ENCODE measurements around the gene OGFR.
A peak's percentile ranks its signal among the peaks of the same experiment; 100 is the strongest.

OGFR gene

DNA sequence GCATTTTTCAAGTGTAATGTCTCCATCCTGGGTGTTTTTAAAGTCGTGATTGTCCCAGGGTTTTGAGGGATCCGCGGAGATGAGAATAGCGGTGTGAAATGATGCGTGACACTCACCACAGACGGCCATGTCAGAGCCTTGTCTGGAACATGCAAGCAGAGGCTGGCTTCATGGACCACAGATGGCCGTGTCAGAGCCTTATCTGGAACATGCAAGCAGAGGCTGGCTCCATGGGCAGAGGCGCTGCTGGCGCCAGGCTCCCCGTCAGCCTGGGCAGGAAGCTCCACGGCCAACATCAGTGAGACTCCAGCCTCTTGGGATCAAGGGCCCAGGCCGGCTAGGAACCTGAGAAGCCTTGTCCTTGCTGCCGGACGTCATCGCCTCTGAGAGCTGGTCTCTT, 16.0 kb upstream of the OGFR start:
- peaks cover under 1% of the 10 kb centered on the region; the same call in 1 of the 2 replicates for H3K4me1 ChIP-seq (ENCODE audit: insufficient read depth, low read length)

DNA sequence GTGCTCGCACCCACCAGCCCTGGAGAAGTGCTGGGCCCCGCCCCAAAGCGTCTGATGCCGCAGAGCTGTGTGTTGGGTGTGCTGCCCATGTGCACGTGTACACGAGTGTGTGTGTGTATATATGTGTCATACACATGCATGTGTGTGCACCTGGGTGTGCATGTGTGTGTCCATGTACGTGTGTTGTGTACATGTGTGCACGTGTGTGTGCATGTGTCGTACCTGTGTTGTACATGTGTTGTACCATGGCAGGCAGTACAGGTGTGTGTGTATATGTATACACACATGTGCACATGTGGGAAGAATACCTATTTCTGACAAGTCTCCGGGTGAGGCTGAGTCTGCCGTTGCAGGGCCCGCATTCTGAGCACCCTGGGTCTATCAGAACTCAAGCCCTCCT, 14.6 kb upstream of the OGFR start:
- no peak overlapping the region for H3K27ac ChIP-seq (ENCODE audit: low read length)
- H3K9ac ChIP-seq (ENCODE audit: low read depth, low read length): no peak overlapping the region
- H3K36me3 ChIP-seq (ENCODE audit: insufficient read depth, low read depth, low read length): no peaks in the 10 kb centered on the region
- H3K9me3 ChIP-seq (ENCODE audit: insufficient read depth, low read depth, low read length): no peaks in the 10 kb centered on the region
- no peak overlapping the region for H3K4me3 ChIP-seq (ENCODE audit: low read length)
- H3K27me3 ChIP-seq (ENCODE audit: insufficient read depth, low read length): peaks cover 36% of the 10 kb centered on the region
- peaks cover 4% of the 10 kb centered on the region; the same call in 1 of the 2 replicates for H3K4me1 ChIP-seq (ENCODE audit: insufficient read depth, low read length)

More for the DNA sequence above, 16.0 kb upstream of the OGFR start:
- Histone ChIP-seq H3K27me3 (ENCODE audit: insufficient read depth, low read length) (peaks cover 24% of the 10 kb centered on the region), H3K4me3 (ENCODE audit: low read length) (no peak overlapping the region), H3K36me3 (ENCODE audit: insufficient read depth, low read depth, low read length) (no peaks in the 10 kb centered on the region), H3K9me3 (ENCODE audit: insufficient read depth, low read depth, low read length) (no peaks in the 10 kb centered on the region), H3K9ac (ENCODE audit: low read depth, low read length) (no peak overlapping the region), H3K27ac (ENCODE audit: low read length) (no peak overlapping the region)

DNA sequence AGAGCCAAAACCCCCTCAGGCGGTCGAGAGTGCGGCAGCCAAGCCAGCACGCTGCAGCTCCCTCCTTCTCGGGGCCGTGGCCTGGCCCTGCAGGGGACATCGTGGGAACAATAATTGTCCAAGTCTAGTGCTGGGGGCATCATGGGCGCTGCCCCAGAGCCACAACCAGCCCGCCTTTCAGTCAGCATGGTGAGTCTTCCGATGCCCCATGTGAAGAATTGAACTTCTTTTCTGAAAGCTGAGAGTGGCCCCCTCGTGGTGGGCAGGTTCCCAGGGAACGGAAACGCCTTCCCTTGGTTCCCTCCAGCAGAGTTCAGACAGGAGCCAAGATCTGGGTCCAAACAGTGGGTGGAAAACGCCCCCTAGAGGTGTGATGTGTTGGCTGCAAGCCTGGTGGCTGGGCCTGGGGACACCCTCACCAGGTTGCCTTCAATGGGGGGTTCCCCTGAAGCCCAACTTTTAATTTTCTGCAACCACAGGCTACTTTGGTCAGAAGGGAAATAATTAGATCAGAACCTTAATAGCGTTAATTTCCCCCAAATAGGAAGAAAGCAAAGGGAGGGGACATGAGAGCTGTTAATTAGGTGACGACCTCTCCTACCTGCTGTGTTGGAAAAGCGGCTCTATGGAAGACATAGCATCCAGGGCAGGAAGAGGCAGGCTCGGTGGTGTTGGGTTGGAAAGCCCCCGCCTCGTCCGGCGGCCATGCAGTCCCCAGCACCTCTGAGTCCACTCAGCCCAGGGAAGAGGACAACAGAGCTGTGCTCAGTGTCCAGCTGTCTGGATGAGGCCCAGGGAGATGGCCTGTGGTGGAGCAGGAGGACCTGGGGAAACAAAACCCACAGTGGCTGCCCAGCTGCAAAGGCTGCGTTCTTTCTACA, 13.1 kb upstream of the OGFR start:
- H3K9me3 ChIP-seq (ENCODE audit: insufficient read depth, low read depth, low read length): no peaks in the 10 kb centered on the region
- peak overlapping the region; percentile 60; the same call in 1 of the 2 replicates for H3K4me3 ChIP-seq (ENCODE audit: low read length)

DNA sequence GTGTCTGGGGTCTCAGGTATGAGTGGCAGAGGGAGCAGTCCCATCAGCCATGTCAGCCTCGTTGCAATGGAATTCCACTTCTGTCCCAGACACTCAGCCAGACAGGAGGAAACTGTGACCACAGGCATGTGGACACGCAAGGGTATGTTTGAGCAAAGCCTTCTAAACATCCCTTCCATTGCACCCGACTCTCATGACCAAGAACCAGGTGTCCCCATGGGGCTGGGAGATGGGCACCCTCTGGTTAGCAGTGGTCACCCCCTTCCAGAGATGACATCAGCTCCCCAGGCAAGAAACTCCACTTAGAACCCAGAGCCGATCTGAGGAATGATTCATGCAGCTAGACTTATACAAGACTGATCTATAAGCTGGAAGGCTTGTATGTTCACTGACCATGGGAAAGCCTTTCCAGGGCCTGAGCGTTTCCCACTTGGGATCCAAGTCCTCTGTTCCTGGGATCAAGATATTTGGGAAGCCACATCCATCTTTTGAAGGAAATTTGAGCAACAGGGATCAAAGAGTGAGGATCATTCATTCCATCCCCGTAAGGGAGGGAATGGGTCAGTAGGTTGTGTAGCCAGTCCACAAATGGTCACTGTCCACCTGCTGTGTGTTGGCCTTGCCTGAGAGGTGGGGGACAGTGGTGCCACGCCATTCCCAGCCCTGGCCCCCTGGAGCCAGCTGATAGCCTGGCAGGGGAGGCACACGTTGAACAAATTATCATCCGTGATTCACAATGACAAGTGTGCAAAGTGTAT, 12.3 kb upstream of the OGFR start:
- Histone ChIP-seq H3K36me3 (ENCODE audit: insufficient read depth, low read depth, low read length) (no peaks in the 10 kb centered on the region), H3K27ac (ENCODE audit: low read length) (no peak overlapping the region), H3K4me3 (ENCODE audit: low read length) (no peak overlapping the region), H3K9ac (ENCODE audit: low read depth, low read length) (no peak overlapping the region), H3K4me1 (ENCODE audit: insufficient read depth, low read length) (peaks cover 4% of the 10 kb centered on the region; the same call in 1 of the 2 replicates), H3K9me3 (ENCODE audit: insufficient read depth, low read depth, low read length) (no peaks in the 10 kb centered on the region), H3K27me3 (ENCODE audit: insufficient read depth, low read length) (peaks cover 47% of the 10 kb centered on the region)

More for the DNA sequence above, 13.1 kb upstream of the OGFR start:
- Histone ChIP-seq H3K4me1 (ENCODE audit: insufficient read depth, low read length) (peaks cover 4% of the 10 kb centered on the region; the same call in 1 of the 2 replicates), H3K27ac (ENCODE audit: low read length) (no peak overlapping the region), H3K27me3 (ENCODE audit: insufficient read depth, low read length) (peaks cover 47% of the 10 kb centered on the region), H3K9ac (ENCODE audit: low read depth, low read length) (no peak overlapping the region), H3K36me3 (ENCODE audit: insufficient read depth, low read depth, low read length) (no peaks in the 10 kb centered on the region)

DNA sequence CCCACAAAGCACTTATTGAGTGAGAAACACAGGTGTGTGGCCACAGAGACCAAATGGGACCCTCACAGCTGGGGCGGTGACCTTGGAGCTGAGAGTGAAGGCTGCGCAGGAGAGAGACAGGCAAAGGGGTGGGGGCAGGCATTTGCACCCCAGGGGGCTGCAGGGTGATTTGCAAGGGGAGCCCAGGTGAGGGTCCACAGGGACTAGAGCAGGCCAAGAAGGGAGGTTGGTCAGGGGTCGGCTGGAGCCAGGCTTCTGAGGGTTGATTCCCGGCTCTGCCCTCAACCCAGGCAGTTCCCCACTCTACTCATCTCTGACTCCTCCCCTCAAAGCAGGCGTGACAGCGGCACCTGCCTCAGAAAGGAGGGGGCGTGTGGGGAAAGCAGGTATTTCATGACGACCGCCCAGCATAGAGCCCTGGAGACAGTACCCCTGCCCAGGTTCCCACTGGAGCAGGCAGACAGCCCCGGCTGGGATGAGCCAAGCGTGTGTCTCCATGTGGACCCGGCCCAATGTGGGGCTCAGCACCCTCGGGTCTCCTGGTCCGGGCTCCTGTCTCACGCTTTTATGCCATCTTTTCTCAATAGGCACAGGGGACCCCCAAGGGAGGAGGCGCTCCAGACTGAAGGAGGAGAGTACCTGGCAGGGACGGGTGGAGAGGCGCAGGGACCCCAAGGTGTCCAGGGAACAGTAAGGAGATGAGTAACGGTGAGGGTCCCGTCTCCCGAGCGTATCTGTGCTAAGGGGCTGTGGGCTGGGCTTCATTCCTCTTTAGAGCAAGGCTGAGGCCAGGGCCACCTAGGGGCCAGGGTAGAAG, 11.5 kb upstream of the OGFR start:
- H3K36me3 ChIP-seq (ENCODE audit: insufficient read depth, low read depth, low read length): no peaks in the 10 kb centered on the region
- H3K27ac ChIP-seq (ENCODE audit: low read length): no peak overlapping the region
- H3K9me3 ChIP-seq (ENCODE audit: insufficient read depth, low read depth, low read length): no peaks in the 10 kb centered on the region
- no peak overlapping the region for H3K9ac ChIP-seq (ENCODE audit: low read depth, low read length)
- peaks cover 41% of the 10 kb centered on the region for H3K27me3 ChIP-seq (ENCODE audit: insufficient read depth, low read length)
- peaks cover 4% of the 10 kb centered on the region; the same call in 1 of the 2 replicates for H3K4me1 ChIP-seq (ENCODE audit: insufficient read depth, low read length)
- H3K4me3 ChIP-seq (ENCODE audit: low read length): peak overlapping the region; percentile 68; the same call in 1 of the 2 replicates

DNA sequence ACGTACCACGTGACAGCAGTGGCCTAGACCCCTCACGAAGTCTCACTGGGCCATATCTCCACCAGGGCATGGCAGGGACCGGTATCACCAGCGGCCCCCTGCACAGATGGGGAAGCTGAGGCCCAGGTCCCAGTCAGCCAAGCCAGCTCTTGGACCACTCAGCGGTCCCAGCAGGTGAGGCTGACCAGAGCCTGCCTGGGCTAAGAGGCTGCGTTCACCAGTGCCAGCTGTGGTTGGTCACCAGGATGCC, 11.0 kb upstream of the OGFR start:
- H3K9me3 ChIP-seq (ENCODE audit: insufficient read depth, low read depth, low read length): no peaks in the 10 kb centered on the region
- peaks cover 4% of the 10 kb centered on the region; the same call in 1 of the 2 replicates for H3K4me1 ChIP-seq (ENCODE audit: insufficient read depth, low read length)
- H3K36me3 ChIP-seq (ENCODE audit: insufficient read depth, low read depth, low read length): peaks cover 5% of the 10 kb centered on the region; the same call in 1 of the 2 replicates
- no peak overlapping the region for H3K27ac ChIP-seq (ENCODE audit: low read length)
- H3K27me3 ChIP-seq (ENCODE audit: insufficient read depth, low read length): peaks cover 39% of the 10 kb centered on the region
- peak overlapping the region; percentile 68 for H3K4me3 ChIP-seq (ENCODE audit: low read length)
- no peak overlapping the region for H3K9ac ChIP-seq (ENCODE audit: low read depth, low read length)

DNA sequence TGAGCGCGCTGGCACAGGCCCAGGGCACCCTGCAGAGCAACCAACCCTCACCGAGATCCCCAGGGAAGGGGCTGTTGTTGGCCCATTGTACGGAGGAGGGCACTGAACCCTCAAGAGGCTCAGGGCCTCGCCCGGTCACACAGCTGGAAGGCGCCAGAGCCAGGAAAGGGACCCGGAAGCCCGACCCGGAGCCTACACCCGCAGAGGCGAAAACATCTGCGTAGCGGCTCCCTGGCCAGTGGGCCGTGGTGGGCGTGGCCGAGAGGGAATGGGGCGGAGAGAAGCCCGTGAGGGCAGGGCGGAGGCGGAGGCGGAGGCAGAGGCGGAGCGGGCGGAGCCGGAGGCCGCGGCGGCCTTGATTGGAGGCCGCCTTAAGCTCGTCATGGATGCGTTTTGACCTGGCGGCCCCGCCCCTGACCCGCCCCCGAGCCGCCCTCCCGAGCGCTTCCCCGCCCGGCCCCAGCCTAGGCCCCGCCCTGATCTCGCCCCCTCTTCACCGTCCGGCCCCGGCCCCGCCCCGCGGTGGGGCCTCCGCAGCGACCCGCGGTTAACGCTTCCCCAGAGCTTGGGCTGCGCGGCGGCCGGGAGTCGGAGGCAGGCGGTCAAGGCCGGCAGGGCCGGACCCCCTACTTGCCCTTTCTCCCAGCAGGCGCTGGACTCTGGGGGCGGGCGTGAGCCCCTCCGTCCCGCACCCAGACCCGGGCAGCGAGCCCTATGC, 10.5 kb upstream of the OGFR start:
- Histone ChIP-seq H3K36me3 (ENCODE audit: insufficient read depth, low read depth, low read length) (peaks cover 10% of the 10 kb centered on the region; the same call in 1 of the 2 replicates), H3K27ac (ENCODE audit: low read length) (no peak overlapping the region), H3K9ac (ENCODE audit: low read depth, low read length) (no peak overlapping the region), H3K4me3 (ENCODE audit: low read length) (peak overlapping the region; percentile 68), H3K9me3 (ENCODE audit: insufficient read depth, low read depth, low read length) (no peaks in the 10 kb centered on the region), H3K4me1 (ENCODE audit: insufficient read depth, low read length) (peaks cover 4% of the 10 kb centered on the region; the same call in 1 of the 2 replicates), H3K27me3 (ENCODE audit: insufficient read depth, low read length) (peaks cover 39% of the 10 kb centered on the region)

DNA sequence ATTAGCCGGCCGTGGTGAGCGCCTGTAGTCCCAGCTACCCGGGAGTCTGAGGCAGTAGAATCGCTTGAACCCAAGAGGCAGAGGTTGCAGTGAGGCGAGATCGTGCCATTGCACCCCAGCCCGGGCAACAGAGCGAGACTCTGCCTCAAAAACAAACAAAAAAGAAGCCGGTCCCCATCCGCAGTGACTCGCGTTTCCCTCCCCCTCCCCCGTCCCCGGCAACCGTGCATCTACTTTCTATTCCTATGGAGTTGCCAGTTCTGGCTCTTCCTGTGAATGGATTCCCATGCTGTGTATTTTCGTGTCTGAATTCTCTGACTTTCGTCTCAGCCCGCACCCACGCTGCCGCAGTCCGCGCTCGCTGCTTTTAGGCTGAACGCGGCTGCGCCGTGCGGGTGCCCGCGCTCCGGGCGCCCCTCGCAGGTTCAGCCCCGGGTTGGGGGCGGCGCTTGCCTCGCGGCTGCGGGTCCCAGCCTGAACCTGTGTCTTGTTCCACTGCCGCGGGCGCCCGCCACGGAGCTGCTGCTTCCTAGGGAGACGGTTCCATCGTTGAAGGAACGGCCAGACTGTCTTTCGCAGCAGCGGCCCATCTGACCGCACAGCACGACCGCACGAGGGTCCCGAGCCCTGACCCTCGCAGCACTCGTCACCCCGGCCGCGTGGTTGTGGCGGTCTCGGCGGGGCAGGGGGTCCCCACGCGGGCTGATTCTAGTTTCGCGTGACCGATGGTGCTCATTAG, 9.4 kb upstream of the OGFR start:
- Histone ChIP-seq H3K27ac (ENCODE audit: low read length) (no peak overlapping the region), H3K36me3 (ENCODE audit: insufficient read depth, low read depth, low read length) (peaks cover 20% of the 10 kb centered on the region), H3K9ac (ENCODE audit: low read depth, low read length) (no peak overlapping the region), H3K4me1 (ENCODE audit: insufficient read depth, low read length) (peaks cover 4% of the 10 kb centered on the region; the same call in 1 of the 2 replicates), H3K27me3 (ENCODE audit: insufficient read depth, low read length) (peaks cover 39% of the 10 kb centered on the region), H3K9me3 (ENCODE audit: insufficient read depth, low read depth, low read length) (no peaks in the 10 kb centered on the region), H3K4me3 (ENCODE audit: low read length) (peak overlapping the region; percentile 60; the same call in 1 of the 2 replicates)

DNA sequence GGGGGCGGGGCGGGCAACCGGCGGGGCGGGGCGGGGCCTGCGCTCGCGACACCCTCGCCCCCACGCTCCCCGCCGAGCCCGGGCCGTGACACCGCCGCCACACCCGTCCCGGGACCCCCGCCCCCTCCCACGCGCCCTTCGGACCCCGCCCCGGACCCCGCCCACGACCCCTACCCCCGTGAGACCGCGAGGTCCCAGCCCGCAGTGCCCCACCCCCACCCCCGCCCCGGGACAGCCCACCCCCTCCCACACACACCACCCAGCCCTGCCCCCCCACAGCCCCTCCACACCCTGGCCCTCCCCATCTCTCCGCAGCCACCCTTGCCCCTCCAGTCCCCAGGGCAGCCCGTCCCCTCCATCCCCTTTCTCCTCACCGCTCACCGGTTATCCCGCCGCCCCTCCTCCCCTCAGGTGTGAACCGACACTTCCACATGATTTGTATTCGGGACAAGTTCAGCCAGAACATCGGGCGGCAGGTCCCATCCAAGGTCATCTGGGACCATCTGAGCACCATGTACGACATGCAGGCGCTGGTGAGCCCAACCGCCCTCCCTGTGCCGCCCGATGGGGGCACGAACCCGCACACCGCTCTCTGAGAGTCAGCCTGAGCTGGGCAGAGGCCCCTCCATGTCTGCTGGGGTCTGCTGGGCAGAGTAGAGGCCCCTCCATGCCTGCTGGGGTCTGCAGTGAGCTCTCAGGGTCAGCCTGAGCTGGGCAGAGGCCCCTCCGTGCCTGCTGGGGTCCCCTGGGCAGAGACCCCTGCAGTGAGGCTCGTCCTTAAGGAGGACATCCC, 7.7 kb upstream of the OGFR start:
- Histone ChIP-seq H3K27ac (ENCODE audit: low read length) (no peak overlapping the region), H3K27me3 (ENCODE audit: insufficient read depth, low read length) (peaks cover 39% of the 10 kb centered on the region), H3K9me3 (ENCODE audit: insufficient read depth, low read depth, low read length) (no peaks in the 10 kb centered on the region), H3K9ac (ENCODE audit: low read depth, low read length) (no peak overlapping the region), H3K36me3 (ENCODE audit: insufficient read depth, low read depth, low read length) (peaks cover 33% of the 10 kb centered on the region), H3K4me3 (ENCODE audit: low read length) (peak overlapping the region; percentile 57), H3K4me1 (ENCODE audit: insufficient read depth, low read length) (peaks cover 4% of the 10 kb centered on the region; the same call in 1 of the 2 replicates)

Data from iPS-20b (cell line).